DMS53 treated with DMSO at 0.1 percent for 48 hours (cell line): Measurements from ENCODE around the gene KLHL14.
A peak's percentile ranks its signal among the peaks of the same experiment; 100 is the strongest.
"Not testable (repeated sequence)": the region's sequence is repeated elsewhere in the genome, so short reads cannot be mapped to it uniquely, and the experiment has no call there.

Source experiments
- DNase-seq: peaks from one replicate; lab custom pipeline; 2025; ENCODE audit not compliant: unreplicated experiment; lab: John Stamatoyannopoulos, UW

KLHL14 gene, protein sequence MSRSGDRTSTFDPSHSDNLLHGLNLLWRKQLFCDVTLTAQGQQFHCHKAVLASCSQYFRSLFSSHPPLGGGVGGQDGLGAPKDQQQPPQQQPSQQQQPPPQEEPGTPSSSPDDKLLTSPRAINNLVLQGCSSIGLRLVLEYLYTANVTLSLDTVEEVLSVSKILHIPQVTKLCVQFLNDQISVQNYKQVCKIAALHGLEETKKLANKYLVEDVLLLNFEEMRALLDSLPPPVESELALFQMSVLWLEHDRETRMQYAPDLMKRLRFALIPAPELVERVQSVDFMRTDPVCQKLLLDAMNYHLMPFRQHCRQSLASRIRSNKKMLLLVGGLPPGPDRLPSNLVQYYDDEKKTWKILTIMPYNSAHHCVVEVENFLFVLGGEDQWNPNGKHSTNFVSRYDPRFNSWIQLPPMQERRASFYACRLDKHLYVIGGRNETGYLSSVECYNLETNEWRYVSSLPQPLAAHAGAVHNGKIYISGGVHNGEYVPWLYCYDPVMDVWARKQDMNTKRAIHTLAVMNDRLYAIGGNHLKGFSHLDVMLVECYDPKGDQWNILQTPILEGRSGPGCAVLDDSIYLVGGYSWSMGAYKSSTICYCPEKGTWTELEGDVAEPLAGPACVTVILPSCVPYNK

DNA sequence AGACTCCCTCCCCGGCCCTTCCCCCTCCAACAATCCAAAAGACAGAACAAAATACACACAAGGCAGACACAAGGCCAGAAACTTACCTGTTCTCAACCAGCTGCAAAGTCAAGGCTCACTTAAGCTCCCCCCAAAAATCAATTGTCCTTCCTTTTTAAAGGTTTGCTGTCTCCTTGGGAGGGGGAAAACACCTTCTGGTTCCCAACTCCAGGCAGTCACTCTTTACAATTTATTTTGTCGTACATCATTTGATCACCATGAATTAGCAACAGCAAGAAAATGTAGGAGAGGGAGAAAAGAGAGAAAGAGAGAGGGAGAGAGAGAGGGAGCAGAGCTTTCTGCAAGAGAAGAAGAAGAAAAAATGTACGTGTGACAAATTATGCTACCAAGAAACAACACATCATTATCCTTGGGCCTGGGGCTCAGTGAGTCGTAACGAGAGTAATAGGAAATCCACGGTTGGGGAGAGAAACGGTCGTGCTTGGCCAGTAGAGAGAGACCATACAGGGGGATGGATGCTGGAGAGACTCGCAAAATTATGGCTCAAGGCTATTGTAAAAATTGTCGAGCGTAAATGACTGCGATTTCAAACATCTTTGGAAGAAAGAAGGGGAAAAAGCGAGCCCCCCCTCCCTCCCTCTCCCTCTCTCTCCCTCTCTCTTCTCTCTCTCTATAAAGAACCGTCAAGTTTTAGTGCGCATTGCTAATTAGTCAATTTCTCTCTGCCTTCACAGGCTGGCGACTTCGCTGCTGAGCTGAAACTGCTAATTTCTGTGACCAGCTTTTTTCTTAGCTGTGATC lies at the start of gene KLHL14:
KLHL14 (minus strand) TSS at position 443 of the 801 bp plus-strand sequence. CDS start 2,432 bp downstream, outside the sequence.
- no peak for DNase-seq

DNA sequence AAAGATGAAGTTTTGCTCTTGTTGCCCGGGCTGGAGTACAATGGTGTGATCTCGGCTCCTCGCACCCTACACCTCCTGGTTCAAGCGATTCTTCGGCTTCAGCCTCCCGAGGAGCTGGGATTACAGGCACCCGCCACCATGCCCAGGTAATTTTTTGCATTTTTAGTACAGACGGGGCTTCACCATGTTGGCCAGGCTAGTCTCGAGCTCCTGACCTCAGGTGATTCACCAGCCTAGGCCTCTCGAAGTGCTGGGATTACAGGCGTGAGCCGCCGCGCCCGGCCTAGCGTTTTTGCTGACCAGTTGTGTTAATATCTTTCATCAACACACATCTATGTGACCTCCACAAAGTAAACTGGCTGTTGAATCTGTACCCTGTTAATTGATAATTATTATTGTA lies 49.4 kb upstream of the KLHL14 start:
- DNase-seq: no peak

DNA sequence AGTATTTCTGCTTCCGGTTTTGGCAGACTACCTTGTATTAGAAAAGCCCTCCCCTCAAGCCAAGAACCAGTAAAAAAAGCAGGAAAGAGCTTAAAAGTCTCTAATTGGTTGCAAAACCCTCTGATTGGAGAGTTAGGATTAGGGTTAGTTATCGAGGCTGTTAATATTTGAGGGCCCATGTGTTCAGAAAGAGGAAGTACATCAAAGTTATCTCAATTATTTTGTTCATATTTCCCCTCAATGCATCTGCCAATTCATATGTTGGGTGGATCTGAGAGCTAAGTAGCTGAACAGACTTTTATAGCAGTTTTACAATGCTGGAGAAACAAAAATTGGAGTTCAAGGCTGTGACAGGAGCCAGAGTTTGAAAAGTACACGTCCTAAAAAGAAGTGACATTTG lies 43.1 kb upstream of the KLHL14 start:
- no peak for DNase-seq

DNA sequence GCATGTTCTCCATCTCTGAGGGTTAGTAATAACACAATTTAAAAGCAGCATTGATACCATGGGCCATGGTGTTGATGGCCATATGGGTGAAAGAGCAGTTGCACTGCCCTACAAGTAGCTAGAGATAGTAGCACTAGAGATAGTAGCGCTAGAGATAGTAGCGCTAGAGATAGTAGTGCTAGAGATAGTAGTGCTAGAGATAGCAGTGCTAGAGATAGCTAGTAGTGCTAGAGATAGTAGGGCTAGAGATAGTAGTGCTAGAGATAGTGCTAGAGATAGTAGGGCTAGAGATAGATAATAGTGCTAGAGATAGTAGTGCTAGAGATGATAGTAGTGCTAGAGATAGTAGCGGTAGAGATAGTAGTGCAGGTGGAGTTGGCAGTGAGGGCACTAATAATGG lies 39.5 kb upstream of the KLHL14 start:
- DNase-seq: no peak

DNA sequence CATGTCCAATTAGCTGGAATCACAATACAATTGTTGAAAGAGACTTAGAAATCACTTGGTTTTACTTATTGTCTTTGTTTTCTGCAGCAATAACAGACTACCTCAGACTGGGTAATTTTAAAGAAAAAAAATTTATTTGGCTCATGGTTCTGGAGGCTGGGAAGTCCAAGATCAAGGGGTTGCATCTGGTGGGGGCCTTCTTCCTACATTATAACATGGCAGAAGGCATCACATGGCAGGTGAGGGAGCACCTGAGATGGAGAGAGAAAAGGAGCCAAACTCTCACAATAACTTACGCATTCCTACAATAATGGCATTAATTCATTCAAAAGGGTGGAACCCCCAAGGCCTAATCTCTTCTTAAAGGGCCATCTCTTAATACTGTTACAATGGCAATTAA lies 37.5 kb upstream of the KLHL14 start:
- DNase-seq: no peak

DNA sequence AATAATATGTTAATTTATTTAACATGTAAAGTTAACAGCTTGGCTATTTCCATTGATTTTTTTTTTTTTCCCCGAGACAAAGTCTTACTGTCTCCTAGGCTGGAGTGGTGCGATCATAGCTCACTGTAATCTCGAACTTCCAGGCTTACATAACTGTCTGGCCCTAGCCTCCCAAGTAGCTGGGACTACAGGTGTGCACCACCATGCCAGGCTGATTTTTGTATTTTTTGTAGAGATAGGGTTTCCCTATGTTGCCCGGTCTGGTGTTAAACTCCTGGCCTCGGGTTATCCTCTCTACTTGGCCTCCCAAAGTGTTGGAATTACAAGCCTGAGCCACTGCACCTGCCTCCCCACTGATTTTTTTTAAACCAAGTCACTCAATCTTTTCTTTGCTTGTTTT lies 32.5 kb upstream of the KLHL14 start:
- DNase-seq: no peak

DNA sequence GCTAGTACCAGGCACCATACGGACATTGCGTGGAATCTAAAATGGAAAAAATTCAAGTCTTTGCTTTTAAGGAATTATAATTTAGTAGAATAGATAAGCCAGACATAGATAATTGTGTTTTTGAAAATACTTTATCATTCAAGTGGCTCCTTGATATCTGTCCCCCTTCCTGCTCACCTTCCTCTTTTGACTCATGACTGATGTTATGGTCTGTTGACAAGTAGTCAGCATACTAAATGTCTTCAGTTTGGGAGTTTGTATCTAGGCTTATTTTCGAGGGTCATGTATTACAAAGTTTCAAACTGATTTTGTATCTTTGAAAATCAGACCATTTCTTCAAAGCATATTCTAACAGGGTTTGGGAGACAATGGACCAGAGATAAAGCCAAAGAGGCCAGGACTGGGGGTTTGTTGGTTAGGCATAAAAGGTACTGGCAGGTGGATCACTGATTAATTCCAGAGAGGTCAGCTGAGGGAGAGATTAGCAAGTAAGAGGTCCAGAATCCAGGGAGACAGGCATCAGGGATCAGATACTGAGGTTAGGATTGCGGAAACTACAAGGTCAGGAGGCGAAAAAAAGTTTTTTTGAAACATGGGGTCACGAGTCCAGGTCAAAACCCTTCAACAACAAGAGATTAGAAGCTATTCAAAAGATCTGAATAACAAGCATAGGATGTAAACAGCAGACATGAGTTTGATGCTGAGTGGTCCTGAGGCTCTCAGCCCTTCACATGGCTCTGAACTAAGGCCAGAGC lies 31.5 kb upstream of the KLHL14 start:
- DNase-seq: peak; percentile 27

DNA sequence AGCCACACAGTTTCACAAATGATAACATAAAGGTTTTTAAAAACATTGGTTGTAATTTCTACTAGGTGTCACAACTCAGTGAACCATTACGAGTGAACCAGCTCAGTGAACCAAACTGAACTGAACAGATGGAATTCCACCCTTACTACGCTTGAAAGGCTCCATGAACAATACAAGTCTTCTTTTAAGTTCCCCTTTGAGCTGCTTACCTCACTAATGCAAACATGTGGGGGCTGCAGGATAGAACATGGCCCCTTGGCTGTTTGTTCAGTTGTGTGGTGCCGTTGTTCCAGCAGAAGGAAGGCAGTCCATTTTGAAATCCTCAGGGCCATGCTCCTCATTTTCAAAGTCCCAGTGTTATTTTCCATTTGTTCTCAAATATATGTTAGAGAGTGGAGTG lies 30.7 kb upstream of the KLHL14 start:
- peak; percentile 35 for DNase-seq

DNA sequence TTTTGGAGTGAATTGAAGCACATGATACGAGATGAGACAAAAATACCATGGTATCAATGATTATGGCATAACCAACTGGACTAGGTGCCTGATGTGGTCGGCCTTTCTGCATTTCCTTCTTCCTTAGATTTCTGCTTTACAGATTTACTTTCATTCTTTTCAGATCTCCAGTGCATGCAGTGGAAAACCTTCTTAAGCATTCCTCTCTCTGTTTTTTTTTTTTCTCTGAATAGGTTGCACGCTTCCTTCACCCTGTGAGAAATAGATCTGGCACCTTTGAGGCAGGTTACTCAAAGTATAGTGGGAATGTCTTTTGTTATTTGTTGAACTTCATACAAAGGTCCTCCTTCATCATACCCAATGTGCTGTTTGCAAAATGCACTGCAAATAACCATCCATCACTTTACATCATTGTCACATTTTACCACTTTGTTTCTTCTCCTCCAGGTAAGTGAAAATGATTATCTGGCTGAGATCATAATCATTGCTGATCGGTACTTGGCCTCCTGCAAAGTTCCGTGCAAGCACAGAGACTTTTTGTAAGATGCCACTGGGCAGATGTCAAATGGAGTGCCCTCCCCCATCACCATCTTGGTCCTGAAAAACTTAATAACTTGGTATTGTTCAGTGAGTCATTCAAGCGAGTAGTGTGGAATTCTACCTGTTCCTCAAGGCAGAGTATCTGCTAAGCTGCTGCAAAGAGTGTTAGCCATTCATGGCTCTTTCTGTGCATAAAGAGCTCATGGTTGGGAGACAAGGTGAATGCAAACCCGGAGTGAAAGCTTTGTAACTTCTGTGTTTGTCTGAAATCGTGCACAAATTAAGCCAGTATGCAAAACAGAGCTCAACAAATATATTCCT lies 30.0 kb upstream of the KLHL14 start:
- DNase-seq: no peak

DNA sequence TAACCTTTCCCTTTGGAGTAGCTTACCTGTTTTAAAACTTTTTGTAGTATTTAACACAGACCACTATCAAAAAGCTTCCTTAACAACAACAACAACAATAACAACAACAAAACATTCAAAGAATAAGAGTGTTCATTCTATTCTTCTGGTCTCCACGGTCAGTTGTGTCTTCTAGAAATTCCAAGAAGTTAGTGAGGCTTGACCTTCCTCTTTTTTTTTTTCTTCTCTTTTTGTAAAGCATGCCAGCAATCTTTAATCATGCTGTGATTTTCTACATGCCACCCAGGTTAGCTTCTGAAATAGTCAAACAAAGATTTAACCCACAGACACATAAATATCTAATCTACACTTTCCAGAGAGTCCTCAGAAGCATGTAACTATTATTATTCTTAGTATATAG lies 28.4 kb upstream of the KLHL14 start:
- no peak for DNase-seq

DNA sequence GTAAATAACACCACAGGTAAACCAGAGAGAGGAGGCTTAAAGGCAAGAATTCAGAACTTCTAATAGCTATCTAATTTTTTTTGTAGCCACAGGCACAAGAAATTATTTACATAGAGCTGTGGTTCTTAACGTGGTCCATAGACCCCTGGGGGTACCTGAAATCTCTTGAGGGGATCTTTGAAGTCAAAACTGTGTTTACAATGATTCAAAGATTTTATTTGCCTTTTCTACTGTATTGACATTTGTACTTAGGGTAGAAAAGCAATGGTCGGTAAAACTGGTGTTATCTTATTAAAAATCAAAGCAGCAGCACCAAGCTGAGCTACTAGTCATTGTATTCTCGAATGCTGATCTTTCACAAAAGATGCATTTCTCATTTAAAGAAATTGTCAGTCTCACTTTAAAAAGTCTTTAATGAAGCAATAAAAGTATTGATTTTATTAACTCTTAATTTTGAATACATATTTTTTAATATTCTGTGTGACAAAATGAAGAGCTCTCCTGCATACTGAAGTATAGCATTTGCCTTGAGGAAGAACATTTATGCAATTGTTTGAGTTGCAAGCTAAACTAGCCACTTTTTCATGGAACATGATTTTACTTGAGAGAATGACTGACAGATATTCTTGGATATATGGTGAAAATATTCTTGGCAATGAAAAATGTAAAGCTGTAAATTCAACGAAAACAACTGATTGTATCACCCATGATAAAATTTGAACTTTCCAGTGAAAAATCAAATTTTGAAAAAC lies 25.6 kb upstream of the KLHL14 start:
- DNase-seq: no peak

DNA sequence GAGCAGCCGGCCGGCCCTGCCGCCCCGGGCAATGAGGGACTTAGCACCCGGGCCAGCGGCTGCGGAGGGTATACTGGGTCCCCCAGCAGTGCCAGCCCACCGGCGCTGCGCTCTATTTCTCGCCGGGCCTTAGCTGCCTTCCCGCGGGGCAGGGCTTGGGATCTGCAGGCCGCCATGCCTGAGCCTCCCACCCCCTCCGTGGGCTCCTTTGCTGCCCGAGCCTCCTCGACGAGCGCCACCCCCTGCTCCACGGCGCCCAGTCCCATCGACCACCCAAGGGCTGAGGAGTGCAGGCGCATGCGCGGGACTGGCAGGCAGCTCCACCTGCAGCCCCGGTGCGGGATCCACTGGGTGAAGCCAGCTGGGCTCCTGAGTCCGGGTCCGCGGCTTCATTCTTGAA lies 21.8 kb upstream of the KLHL14 start:
- DNase-seq: not testable (repeated sequence)

DNA sequence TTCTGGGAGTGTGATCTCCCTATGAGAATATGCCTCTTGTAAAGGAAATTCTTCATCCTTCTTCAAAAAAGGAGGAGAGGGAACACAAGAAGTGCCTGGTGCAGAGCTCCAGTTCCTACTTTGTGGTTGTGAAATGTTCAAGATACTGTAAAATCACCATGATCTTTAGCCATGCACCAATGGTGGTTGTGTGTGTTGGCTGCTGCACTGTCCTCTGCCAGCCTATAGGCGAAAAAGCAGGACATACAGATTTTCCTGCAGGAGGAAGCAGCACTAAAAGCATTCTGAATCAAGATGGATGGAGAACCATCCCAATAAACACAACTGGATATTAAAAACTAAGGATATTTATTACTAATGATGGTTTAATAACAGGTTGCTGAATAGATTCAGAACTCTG lies 6.2 kb upstream of the KLHL14 start:
- DNase-seq: no peak

DNA sequence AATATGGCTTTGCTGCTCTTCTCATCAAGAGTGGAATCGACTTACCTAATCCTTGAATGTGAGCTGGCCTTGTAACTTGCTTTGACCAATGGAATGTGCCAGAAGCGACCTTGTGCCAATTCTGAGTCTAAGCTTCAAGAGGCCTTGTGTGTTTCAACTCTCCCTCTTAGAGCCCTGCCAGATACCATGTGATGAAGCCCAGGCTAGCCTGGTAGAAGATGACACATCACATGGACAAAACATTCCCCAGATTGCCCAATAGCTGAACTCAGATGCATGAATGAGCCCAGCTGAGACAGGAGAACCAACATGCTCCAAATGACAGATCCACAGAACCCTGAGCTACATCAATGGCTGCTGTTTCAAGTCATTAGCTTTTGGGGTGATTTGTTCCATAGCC lies 4.2 kb upstream of the KLHL14 start:
- DNase-seq: no peak

DNA sequence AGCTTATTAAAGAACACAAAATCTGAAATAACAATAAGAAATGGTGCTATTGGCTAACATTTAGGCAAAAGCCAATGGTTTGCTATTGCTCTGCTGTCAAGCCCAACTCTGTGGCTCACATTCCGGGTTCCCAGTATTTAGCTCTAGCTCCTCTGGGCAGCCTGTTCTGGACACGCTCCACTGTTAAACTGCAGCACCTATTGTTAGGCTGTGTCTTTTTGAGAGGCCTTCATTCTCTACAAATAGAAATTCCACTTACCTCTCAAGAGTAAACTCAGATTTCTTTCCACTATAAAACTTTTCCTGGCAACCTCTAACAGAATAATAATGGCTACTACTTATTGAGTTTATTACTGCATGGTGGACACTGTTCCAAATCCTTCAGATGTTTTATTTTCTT lies 3.7 kb upstream of the KLHL14 start:
- no peak for DNase-seq

DNA sequence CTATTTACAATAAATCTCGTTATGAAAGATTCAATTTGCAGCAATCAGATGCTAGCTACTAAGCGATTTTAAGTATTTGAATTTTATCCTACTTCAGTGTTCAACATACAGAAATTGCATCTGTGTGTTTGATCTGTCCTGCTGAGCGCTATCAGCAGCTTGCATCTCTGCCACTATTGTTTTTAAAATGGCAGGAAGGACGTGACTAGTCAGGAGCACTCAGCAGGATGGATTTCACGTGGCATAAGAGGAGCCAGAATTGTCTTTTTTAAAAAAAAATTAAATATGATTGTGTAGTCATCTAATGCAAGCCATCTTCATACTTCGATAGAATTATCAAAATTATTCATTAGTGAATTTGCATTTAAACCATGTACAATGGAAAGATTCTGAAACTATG lies 2.8 kb upstream of the KLHL14 start:
- no peak for DNase-seq

DNA sequence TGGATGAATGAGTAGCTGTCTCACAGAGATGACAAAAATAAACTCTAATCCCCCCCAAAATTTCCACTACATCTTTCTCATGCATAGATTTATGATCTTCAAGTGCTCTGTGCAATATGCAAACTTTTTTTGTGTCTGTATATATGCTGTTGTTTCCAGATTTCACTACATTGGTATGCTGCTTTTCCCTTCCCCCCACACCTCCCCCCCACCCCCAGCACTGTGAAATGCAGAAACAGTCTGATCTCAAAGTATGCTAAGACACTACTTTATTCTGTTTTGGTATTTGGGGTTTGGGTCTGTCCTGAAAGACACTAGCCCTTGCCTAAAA lies 524 bp upstream of the KLHL14 start:
- no peak for DNase-seq

DNA sequence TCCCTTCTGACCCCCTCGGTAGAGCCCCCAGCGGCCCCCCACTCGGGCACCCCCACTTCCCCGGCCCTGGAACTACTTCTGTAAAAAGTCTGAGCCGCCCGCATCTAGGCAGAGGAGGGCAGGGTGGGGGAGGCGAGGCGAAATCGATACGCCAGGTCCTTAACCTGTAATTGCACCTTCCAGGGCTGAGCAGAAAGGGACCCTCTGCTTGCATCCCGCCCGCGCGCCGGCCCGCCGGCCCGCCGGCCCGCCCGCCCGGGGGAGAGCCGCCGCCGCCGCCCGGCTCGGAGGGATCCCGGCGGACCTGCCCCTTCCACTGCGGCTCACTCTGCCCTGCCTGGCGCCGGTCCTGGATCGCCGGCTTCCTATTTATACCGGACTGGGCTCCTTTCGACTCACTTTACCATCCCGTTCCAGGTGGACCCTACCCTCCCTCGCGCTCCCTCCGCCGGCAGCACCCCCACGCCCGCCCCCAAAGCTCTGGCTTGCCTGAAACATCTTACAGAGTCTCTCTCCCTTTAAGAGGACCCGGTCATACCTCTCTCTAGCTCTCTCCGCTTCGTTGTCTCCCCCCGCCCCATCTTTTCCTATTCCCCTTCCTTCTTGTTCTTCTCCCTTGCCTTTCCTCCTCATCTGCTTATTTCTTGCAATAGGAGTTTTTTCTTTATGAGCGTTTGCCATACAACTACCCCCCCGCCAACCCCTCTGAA lies 797 bp downstream of the KLHL14 start:
- DNase-seq: no peak

DNA sequence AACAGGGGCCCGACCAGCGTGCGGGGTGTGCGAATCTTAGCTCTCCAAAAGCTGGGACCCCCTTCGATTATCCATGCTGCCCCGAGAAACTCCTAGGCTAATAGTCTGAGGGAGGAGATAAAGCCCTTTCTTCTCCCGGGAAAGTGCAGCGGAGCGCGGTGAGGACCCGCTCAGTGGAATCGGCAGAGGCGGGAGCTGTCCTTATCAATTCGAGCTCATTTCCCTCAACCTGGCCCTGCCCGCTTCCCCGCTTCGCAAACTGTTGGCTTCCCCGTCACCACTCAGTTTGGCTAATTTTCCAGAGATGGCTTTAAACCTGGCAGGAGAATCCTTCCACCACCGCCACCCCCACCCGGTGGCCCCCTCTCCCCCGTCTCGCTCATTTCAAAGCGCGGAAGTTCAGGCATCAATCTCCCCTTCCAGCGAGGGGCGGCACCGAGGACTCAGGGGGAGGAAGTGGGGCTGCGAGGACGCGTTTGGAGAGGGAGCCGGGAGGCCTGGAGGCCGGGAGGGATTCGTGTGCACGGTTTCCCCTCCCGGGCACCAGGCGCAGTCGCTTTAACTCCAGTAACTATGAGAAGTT lies 1.6 kb downstream of the KLHL14 start:
- peak; percentile 19 for DNase-seq
